T follicular helper cell (primary cell): ENCODE measurements around the gene ZNF285.
"Not testable (repeated sequence)": the region's sequence is repeated elsewhere in the genome, so short reads cannot be mapped to it uniquely, and the experiment has no call there.

ENCODE experiments used
- DNase-seq: peaks from one replicate; pipeline ENCODE4 v3.0.0-alpha.2; 2020; ENCODE audit warnings: low read depth
- total RNA-seq, 2 experiments: gene quantifications; one replicate each; lab custom pipeline; 2026; lab: John Stamatoyannopoulos, UW

Gene ZNF285
- total RNA-seq, result 0.78 to 2.0 reads per million in 2 experiments

GRCh38 chr19:44401139-44402115, at the start of gene ZNF285:
Gene ZNF285 (minus strand): TSS chr19:44401608. CDS start chr19:44397213, 4,395 bp downstream.
- DNase-seq, result peak; percentile 36

DNA sequence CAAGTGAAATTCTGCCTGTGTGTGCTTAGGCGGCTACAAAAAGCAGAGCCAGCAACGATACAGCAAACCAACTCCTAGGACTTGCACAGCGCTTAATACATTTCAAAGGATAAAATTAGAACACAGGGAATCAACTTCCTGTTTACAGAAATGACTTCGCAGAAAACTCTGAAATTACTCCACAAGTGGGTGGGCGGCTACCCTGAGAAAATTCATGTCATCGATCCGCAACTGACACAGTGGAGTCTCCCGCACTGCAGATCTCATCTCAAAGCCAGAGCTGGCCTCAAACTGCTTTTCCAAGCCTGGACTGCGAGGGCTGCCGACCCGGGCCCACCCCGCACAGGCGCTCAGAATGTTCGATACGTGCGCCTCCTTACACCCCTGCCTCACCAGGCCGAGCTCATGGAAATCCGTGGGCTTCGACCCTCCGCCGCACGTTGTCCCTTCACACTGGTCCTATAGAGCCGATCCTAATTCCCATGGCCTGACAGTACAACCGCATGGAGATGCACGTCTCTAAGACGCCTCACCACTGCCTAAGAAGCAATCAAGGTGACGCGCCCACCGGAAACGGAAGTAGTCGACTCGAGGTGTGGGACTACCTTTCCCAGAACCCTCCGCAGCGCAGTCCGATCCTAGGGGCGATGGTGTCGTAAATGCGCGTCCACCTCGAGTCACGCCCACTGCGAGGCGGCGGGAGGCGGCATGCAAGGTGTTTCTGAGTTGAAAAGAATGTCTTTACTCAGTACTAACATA, 46.7 kb upstream of the ZNF285 start, which contains the start of gene ZNF229:
ZNF229 (minus strand) TSS at position 557 of the 759 bp plus-strand sequence. CDS start 5,625 bp downstream, outside the sequence.
- peak; percentile 43 for DNase-seq

GRCh38 chr19:44438441-44438840, 37.0 kb upstream of the ZNF285 start:
- no peak for DNase-seq

DNA sequence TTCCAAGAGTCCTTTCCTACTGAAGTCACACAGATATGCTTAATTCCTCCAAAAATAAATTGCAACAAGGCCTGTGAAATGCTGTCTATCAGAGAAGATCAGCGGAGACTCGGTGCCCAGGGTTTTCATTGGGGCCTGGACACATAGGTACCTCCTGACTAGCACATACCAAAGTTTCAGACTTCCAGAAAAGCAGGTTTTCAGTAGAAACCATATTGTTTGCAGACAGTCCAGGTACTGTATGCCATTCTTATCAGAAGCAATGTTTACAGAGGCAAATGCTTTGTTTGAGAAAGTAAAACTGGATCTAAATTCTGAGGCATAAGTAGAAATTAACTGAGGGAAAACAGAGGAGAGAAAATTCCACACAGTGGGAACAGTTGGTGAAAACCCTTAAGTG, 34.0 kb upstream of the ZNF285 start:
- no peak for DNase-seq

DNA sequence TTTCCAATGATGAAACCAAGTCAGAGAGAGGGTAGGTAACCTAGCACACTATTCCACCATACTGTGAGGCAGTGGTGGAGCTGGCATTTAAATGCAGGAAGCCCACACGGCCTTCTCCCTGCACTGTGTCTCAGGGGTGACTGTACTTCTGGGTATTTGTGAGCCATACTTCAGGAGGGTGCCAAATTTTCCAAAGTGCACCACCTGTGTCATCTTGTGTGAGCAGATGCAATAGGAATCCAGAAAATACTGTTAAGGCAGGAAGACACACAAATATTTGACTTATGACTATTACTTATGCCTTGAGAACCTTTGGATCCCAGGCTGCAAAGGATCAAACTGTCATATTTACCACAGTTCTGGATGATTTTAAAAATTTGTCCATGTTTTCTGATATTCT, 29.5 kb upstream of the ZNF285 start:
- DNase-seq, result no peak

GRCh38 chr19:44415553-44415952, 14.1 kb upstream of the ZNF285 start:
- not testable (repeated sequence) for DNase-seq

DNA sequence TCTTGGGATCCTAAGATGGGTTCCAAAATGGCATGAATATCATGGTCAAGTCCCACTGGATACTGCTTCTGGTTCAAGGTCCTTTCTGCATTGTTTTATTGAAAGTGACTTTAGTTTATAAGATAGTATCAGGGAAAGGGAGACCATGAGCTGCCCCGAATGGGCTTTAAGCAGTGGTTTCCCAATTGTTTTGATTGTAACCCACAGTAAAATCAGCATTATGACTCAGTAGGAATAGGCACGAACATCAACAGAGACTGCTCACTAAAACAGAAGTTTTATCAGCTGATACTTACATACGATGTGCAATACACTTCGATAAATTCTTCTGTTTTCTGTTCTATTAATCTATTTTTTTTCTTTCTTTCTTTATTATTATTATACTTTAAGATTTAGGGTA, 12.1 kb downstream of the ZNF285 start:
- not testable (repeated sequence) for DNase-seq

DNA sequence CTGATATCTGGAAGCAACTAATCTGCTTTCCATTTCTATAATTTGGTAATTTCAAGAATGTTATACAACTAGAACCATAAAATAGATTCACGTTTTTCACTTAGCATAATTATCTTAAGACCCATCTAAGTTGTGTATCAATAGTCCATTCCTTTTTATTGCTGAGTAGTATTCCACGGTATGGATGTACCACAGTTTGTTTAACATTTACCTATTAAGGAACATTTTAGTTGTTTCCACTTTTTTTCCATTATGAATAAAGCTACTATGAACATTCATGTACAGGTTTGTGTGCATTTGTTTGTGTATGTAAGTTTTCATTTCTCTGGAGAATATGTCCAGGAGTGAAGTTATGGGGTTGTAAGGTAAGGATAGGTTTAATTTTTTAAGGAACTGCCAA, 26.6 kb downstream of the ZNF285 start:
- no peak for DNase-seq

DNA sequence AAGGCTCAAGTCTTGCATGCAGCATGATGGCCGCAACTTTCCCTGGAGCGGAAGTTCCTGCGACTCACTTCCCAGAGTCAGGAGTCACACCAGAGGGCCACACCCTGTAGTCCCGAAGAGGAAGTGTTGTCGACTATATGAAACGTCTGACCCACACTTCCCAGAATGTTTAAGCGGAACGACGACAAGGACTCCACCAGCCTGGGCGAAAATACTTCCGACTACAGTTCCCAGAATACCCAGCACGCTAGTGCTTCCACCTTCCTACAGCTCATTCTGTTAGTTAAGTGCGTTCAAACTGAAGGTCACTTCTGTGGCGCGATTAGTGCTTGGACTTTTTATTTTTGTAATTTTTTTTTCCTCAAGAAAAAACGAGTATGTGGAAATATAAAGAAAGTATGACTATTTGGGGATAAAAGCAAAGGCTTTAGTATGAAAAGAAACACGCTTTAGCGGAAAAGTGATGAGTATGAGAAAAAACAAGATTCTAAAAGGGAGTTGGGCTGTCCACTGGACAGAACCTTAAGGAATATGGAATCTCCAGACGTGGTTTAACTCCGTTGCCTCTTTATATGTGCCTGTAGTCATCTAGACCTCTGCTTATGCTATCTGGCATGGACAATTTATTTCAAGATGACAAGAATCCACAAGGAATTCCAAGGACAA, 29.5 kb downstream of the ZNF285 start:
- DNase-seq, result no peak

GRCh38 chr19:44367024-44367423, 34.4 kb downstream of the ZNF285 start:
- no peak for DNase-seq

DNA sequence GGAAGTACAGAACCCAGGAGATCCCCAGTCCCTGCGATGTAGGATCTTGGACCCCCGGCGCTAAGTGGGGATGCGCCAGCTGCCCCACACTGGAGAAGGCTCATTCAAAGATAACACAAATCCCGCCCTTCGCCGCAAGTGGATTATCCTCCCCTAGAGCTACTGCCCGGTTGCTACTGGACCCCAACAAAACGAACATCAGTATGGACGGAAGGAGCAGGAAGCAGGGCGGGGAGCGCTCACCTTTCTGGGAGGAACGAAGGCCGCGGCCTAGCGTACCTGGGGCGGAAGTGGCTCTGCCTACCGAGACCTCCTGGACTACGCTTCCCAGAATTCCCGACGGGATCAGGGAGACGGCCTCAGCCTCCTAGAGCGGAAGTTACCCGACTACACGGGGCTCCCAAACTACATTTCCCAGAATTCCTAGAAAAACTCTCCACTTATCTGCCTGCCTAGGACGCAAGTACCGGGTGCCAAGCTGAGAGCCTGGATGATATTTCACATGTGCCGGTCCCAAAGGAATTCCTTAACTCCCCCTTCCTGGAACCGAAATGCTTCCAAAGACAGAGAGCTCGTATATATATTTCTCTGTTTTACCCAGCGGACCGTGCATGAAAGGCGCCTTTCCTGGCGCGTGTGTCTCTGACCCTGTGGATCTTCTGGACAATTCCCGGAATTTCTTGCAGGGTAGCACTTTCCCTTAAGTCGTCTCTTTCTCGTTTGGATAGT, 44.9 kb downstream of the ZNF285 start, which contains the start of gene ZNF112:
ZNF112 (minus strand) TSS at position 298 of the 729 bp plus-strand sequence. CDS start 16,141 bp downstream, outside the sequence.
- no peak for DNase-seq

GRCh38 chr19:44346556-44346955, 54.9 kb downstream of the ZNF285 start:
- no peak for DNase-seq

GRCh38 chr19:44345959-44346358, 55.4 kb downstream of the ZNF285 start:
- DNase-seq, result no peak

GRCh38 chr19:44344255-44344654, 57.2 kb downstream of the ZNF285 start:
- no peak for DNase-seq

DNA sequence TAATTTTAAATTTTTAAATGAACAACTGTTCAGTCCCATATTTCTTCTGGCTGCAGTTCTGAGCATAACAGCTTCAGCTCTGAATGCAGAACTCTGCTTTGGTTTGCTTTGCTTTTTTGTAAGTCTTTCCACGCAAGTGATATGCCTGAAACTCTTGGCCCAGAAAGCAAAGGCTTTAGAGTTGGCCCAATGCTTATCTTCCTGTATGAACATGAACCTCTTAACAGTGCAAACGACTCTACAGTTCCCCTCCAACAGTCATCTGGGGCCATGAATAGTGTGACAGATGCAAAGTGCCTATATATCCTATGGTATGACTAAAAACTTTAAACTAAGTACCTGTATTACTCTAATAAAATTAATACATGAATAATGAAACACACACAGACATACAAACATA, 59.6 kb downstream of the ZNF285 start:
- no peak for DNase-seq

DNA sequence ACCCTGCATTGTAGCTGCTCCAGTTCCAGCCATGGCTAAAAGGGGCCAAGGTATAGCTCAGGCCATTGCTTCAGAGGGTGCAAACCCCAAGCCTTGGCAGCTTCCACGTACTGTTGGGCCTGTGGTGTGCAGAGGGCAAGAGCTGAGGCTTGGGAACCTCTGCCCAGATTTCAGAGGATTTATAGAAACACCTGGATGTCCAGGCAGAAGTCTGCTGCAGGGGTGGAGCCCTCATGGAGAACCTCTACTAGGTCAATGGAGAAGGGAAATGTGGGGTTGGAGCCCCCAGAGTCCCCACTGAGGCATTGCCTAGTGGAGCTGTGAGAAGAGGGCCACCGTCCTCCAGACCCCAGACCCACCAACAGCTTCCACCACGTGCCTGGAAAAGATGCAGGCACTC, 66.8 kb downstream of the ZNF285 start:
- not testable (repeated sequence) for DNase-seq
